HEK293 (cell line): ENCODE data around the gene DCTN5.

Source experiments
- CTCF ChIA-PET: fragments of 350-600 bp; formaldehyde crosslinking; extraction: SDS; loops from one replicate; lab custom pipeline; 2021; ENCODE audit warnings: antibody characterized with exemption; lab: Yijun Ruan, JAX
- POLR2A ChIA-PET: fragments of 300-600 bp; formaldehyde crosslinking; extraction: SDS; loops from one replicate; lab custom pipeline; 2020; ENCODE audit warnings: antibody characterized with exemption, inconsistent platforms; lab: Yijun Ruan, JAX
- H3K27ac ChIP-seq: fragments of 200-500 bp; sonication (Bioruptor generic); 2 replicates; pipeline ENCODE4 v1.5.1; 2014; ENCODE audit warnings: low read depth, low read length, control low read depth, inconsistent platforms; ENCODE audit errors: extremely low read depth
- H3K36me3 ChIP-seq, 2 experiments: fragments of 200-500 bp in 1 of 2; sonication (Bioruptor generic) in 1 of 2; 1 replicate in 1 of 2; 2 replicates in 1 of 2; pipeline ENCODE4 v1.5.1; 2014 to 2017; ENCODE audit warnings: inconsistent platforms in 2 of 2, low read length in 2 of 2; ENCODE audit not compliant: control insufficient read depth in 2 of 2, insufficient read depth in 1 of 2
- H3K4me1 ChIP-seq: fragments of 200-500 bp; sonication (Bioruptor generic); 2 replicates; pipeline ENCODE4 v1.5.1; 2014; ENCODE audit warnings: mild to moderate bottlenecking, low read length, inconsistent platforms; ENCODE audit not compliant: control insufficient read depth, insufficient read depth
- H3K4me3 ChIP-seq: 2 replicates; pipeline ENCODE4 v1.5.1; 2011; ENCODE audit warnings: low read depth, mild to moderate bottlenecking, control low read depth, low read length, moderate library complexity
- H3K9me3 ChIP-seq: fragments of 200-500 bp; sonication (Bioruptor generic); 2 replicates; pipeline ENCODE4 v1.5.1; 2014; ENCODE audit warnings: low read depth, low read length, inconsistent platforms; ENCODE audit not compliant: control insufficient read depth, insufficient read depth
- ATF2 ChIP-seq: fragments of 450-650 bp; formaldehyde crosslinking; IDR thresholded peaks from 2 replicates; pipeline ENCODE4 v1.5.1; 2016; ENCODE audit warnings: missing biosample characterization, missing genetic modification characterization, low read depth
- GLI4 ChIP-seq: fragments of 450-650 bp; formaldehyde crosslinking; IDR thresholded peaks from 2 replicates; pipeline ENCODE4 v1.5.1; 2016; ENCODE audit warnings: missing biosample characterization, missing genetic modification characterization
- KLF7 ChIP-seq: fragments of 450-650 bp; formaldehyde crosslinking; IDR thresholded peaks from 2 replicates; pipeline ENCODE4 v1.5.1; 2016; ENCODE audit warnings: missing biosample characterization, missing genetic modification characterization, borderline replicate concordance
- KLF9 ChIP-seq: fragments of 450-650 bp; formaldehyde crosslinking; IDR thresholded peaks from 2 replicates; pipeline ENCODE4 v1.5.1; 2016; ENCODE audit warnings: missing biosample characterization, missing genetic modification characterization, low read depth
- MZF1 ChIP-seq: fragments of 450-650 bp; formaldehyde crosslinking; IDR thresholded peaks from 2 replicates; pipeline ENCODE4 v1.5.1; 2017; ENCODE audit warnings: missing biosample characterization, missing genetic modification characterization, borderline replicate concordance
- RBAK ChIP-seq: fragments of 450-650 bp; formaldehyde crosslinking; IDR thresholded peaks from 2 replicates; pipeline ENCODE4 v1.5.1; 2016; ENCODE audit warnings: missing biosample characterization, missing genetic modification characterization
- TRIM28 ChIP-seq: IDR thresholded peaks from 2 replicates; pipeline ENCODE4 v1.6.1; 2011; ENCODE audit warnings: low read length, control low read depth, borderline replicate concordance
- ZBTB17 ChIP-seq: fragments of 450-650 bp; formaldehyde crosslinking; IDR thresholded peaks from 2 replicates; pipeline ENCODE4 v1.5.1; 2016; ENCODE audit warnings: missing biosample characterization, missing genetic modification characterization
- ZNF280C ChIP-seq: fragments of 450-650 bp; formaldehyde crosslinking; IDR thresholded peaks from 2 replicates; pipeline ENCODE4 v1.5.1; 2016; ENCODE audit warnings: missing biosample characterization, missing genetic modification characterization
- ZNF302 ChIP-seq: fragments of 450-650 bp; formaldehyde crosslinking; IDR thresholded peaks from 2 replicates; pipeline ENCODE4 v1.5.1; 2016; ENCODE audit warnings: missing biosample characterization, missing genetic modification characterization, low read depth
- ZNF366 ChIP-seq: fragments of 450-650 bp; formaldehyde crosslinking; conservative IDR thresholded peaks from 2 replicates; pipeline ENCODE4 v1.5.1; 2016; ENCODE audit warnings: missing biosample characterization, missing genetic modification characterization
- ZNF404 ChIP-seq: fragments of 450-650 bp; formaldehyde crosslinking; IDR thresholded peaks from 2 replicates; pipeline ENCODE4 v1.5.1; 2017; ENCODE audit warnings: missing biosample characterization, missing genetic modification characterization
- ZNF433 ChIP-seq: fragments of 450-650 bp; formaldehyde crosslinking; IDR thresholded peaks from 2 replicates; pipeline ENCODE4 v1.5.1; 2016; ENCODE audit warnings: missing biosample characterization, missing genetic modification characterization, low read depth
- ZNF501 ChIP-seq: fragments of 450-650 bp; formaldehyde crosslinking; IDR thresholded peaks from 2 replicates; pipeline ENCODE4 v1.5.1; 2016; ENCODE audit warnings: missing biosample characterization, missing genetic modification characterization
- ZNF548 ChIP-seq: fragments of 450-650 bp; formaldehyde crosslinking; IDR thresholded peaks from 2 replicates; pipeline ENCODE4 v1.5.1; 2016; ENCODE audit warnings: missing biosample characterization, missing genetic modification characterization
- ZNF561 ChIP-seq: fragments of 450-650 bp; IDR thresholded peaks from 2 replicates; pipeline ENCODE4 v1.5.1; 2018; ENCODE audit warnings: missing biosample characterization, missing genetic modification characterization, borderline replicate concordance
- ZNF692 ChIP-seq: fragments of 450-650 bp; formaldehyde crosslinking; IDR thresholded peaks from 2 replicates; pipeline ENCODE4 v1.5.1; 2016; ENCODE audit warnings: missing biosample characterization, missing genetic modification characterization
- ZNF701 ChIP-seq: fragments of 450-650 bp; formaldehyde crosslinking; IDR thresholded peaks from 2 replicates; pipeline ENCODE4 v1.5.1; 2016; ENCODE audit warnings: missing biosample characterization, missing genetic modification characterization
- ZNF830 ChIP-seq: fragments of 450-650 bp; IDR thresholded peaks from 2 replicates; pipeline ENCODE4 v1.5.0; 2018; ENCODE audit warnings: missing biosample characterization, missing genetic modification characterization, low read depth, mild to moderate bottlenecking, moderate library complexity
- ZXDB ChIP-seq: fragments of 450-650 bp; formaldehyde crosslinking; IDR thresholded peaks from 2 replicates; pipeline ENCODE4 v1.5.1; 2016; ENCODE audit warnings: missing biosample characterization, missing genetic modification characterization
- TF ChIP-seq, protein P1 (sequence below): fragments of 450-650 bp; IDR thresholded peaks from 2 replicates; pipeline ENCODE4 v1.5.1; 2018; ENCODE audit warnings: missing biosample characterization, mild to moderate bottlenecking, missing genetic modification characterization

Gene DCTN5

DNA sequence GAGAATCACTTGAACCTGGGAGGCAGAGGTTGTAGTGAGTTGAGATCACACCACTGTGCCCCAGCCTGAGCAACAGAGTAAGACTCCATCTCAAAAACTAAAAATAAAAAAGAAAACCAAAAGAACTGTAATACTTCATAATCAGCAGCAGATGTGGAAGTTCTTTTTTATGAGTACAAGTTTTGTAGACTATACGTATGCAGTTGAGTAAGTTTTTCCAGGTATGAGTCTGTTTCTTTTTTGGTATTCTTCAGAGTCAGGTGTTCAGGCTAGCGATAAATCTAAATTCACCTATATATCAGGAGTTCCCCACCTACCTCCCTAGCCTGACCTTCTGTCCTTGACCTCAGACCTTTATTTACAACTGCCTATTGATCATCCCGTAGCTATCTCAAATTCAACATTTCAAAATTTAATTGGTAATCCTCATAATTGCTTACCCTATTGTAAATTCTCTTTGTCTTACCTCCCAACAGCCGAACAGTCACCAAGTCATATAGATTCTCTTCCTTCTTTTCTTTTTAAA is 10.7 kb downstream of the DCTN5 start:
- ChIA-PET POLR2A (no interaction called here), CTCF (no interaction called here)

GRCh38 chr16:23663918-23664317 is 22.7 kb downstream of the DCTN5 start:
- Histone ChIP-seq H3K36me3 (peaks cover 23 to 98% of the 10 kb centered on the region in 2 experiments), H3K4me3 (no peak overlapping the region), H3K27ac (no peak overlapping the region), H3K4me1 (no peaks in the 10 kb centered on the region), H3K9me3 (no peaks in the 10 kb centered on the region)
- ChIA-PET CTCF (interaction anchor here (3.4 kb wide), 1 partner anchor 14 kb away, joined by 14 read pairs; the partner anchor contains the start of gene PLK1), POLR2A (interaction anchor here (1.0 kb wide), 1 partner anchor 15 kb away, joined by 3 read pairs; no protein-coding TSS in a partner anchor)
- TF ChIP-seq MZF1 (no peak), ZNF692 (tag by site-specific recombination) (no peak), TRIM28 (no peak), ZNF280C (tag by site-specific recombination) (no peak), ZXDB (tag by site-specific recombination) (no peak), ZNF404 (tag by site-specific recombination) (no peak), ZBTB17 (tag by site-specific recombination) (no peak), ZNF366 (no peak), KLF9 (tag by site-specific recombination) (no peak), ATF2 (tag by site-specific recombination) (no peak), KLF7 (no peak), ZNF561 (tag by site-specific recombination) (no peak), ZNF701 (tag by site-specific recombination) (no peak)
- TF ChIP-seq, protein P1, sequence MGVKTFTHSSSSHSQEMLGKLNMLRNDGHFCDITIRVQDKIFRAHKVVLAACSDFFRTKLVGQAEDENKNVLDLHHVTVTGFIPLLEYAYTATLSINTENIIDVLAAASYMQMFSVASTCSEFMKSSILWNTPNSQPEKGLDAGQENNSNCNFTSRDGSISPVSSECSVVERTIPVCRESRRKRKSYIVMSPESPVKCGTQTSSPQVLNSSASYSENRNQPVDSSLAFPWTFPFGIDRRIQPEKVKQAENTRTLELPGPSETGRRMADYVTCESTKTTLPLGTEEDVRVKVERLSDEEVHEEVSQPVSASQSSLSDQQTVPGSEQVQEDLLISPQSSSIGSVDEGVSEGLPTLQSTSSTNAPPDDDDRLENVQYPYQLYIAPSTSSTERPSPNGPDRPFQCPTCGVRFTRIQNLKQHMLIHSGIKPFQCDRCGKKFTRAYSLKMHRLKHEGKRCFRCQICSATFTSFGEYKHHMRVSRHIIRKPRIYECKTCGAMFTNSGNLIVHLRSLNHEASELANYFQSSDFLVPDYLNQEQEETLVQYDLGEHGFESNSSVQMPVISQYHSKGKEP (tag by site-specific recombination) = no peak

More for the DNA sequence above, 10.7 kb downstream of the DCTN5 start:
- TF ChIP-seq GLI4 = no peak
- TF ChIP-seq ZNF433 (tag by site-specific recombination) = no peak
- TF ChIP-seq ZNF302 (tag by site-specific recombination) = no peak
- TF ChIP-seq ZNF548 (tag by site-specific recombination) = no peak
- TF ChIP-seq RBAK (tag by site-specific recombination) = no peak
- TF ChIP-seq ZNF830 (tag by site-specific recombination) = no peak
- no peak for TF ChIP-seq ZNF501 (tag by site-specific recombination)
- Histone ChIP-seq H3K4me3 (no peak overlapping the region), H3K27ac (no peak overlapping the region), H3K9me3 (no peaks in the 10 kb centered on the region), H3K4me1 (no peaks in the 10 kb centered on the region), H3K36me3 (peaks cover 47 to 65% of the 10 kb centered on the region in 2 experiments)
